IPS DF 4.7 (cell line): ENCODE measurements around the gene AGRP.
A peak's percentile ranks its signal among the peaks of the same experiment; 100 is the strongest.
"Not testable (repeated sequence)": the region's sequence is repeated elsewhere in the genome, so short reads cannot be mapped to it uniquely, and the experiment has no call there.

Experiments used
- DNase-seq: peaks from one replicate; pipeline ENCODE4 v3.0.0-alpha.2; 2013; ENCODE audit warnings: low spot score; ENCODE audit errors: extremely low read depth

AGRP gene, protein sequence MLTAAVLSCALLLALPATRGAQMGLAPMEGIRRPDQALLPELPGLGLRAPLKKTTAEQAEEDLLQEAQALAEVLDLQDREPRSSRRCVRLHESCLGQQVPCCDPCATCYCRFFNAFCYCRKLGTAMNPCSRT

GRCh38 chr16:67483150-67483549 lies at the start of gene AGRP:
TSS of gene AGRP (minus strand) at chr16:67483547. CDS start at chr16:67483398, 149 bp downstream.
- DNase-seq: no peak

DNA sequence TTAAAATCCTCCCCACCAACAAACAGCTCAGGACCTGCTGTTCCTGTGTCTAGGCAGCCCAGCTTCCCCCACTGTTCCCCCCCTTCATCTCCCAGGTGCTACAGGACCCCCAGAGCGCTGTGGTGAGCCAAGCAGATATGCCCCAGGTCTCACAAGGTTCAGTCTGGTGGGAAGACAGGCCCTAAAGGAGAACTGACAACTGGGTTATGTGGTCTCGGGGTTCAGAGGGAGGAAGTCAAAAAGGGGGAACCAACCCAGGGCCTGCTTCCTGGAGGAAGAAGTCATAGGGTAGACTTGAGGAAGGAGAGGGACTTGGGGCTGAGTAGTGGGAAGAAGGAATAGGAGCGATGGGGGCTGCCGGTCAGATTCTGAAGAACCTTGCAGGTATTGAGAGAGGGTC lies 47.9 kb upstream of the AGRP start:
- DNase-seq: no peak

GRCh38 chr16:67530013-67530939 lies 46.9 kb upstream of the AGRP start:
- no peak for DNase-seq

DNA sequence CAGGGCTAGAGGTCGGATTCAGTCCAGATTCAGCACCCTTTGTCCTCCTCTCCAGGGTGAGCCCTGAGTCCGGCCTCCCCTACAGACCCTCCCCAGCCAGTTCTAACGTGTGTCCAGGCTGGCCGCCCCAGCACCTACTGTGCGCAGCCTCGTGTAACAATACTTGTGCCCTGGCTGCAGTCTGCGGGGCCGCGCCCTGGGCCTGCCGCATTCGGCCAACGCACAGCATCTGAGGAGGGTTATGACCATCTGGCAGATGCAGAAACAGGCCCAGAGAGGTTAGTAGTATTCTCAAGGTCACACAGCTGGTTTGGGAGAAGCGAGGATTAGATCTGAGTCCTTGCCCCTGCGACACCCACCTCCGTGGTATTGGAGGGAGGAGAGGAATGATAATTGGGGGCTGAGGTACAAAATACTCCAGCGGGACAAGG lies 46.2 kb upstream of the AGRP start:
- DNase-seq: no peak

GRCh38 chr16:67528870-67529581 lies 45.7 kb upstream of the AGRP start:
- DNase-seq: no peak

DNA sequence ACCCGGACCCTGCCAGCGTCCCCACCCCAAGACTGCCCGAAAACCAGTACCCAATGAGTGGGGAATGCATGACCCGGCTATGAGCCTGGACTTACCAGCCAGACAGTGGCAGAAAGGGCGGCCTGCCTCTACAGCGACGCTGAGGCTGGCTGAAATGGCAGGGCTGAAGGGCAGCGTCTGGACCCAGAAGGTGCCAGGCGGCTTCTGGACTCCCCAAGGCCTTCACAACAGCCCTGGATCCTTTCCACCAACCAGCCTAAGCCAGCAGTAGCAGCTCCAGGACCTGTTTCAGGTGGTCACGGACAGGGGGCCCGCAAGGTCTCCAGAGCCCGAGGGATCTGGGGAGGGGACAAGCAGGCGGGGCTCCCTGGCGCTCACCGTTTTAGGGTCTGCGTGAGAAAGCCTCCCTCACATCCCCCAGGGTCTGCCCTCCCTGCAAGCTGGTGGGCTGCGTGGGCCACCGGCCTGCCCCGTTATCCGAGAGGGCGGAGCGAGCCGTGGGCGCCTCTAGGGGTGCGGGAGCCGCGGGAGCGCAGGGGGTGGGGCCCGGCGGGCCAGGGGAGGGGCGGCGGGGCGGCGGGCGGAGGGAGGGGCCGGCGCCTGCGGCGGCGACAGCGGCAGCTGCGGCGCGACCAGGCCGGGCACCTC lies 45.0 kb upstream of the AGRP start, which contains the start of gene RIPOR1:
TSS of gene RIPOR1 (plus strand) at position 608 of the 648 bp plus-strand sequence. CDS start 9,618 bp downstream, outside the sequence.
- no peak for DNase-seq

GRCh38 chr16:67526149-67526791 lies 42.9 kb upstream of the AGRP start:
- DNase-seq: no peak

- DNase-seq: no peak
Measured at GRCh38 chr16:67525176-67525860, 42.0 kb upstream of the AGRP start.

- DNase-seq: peak; percentile 93
Measured at GRCh38 chr16:67521095-67521804, 37.9 kb upstream of the AGRP start.

GRCh38 chr16:67519242-67519641 lies 35.9 kb upstream of the AGRP start:
- DNase-seq: no peak

- no peak for DNase-seq
Measured at GRCh38 chr16:67518676-67519075, 35.3 kb upstream of the AGRP start.

DNA sequence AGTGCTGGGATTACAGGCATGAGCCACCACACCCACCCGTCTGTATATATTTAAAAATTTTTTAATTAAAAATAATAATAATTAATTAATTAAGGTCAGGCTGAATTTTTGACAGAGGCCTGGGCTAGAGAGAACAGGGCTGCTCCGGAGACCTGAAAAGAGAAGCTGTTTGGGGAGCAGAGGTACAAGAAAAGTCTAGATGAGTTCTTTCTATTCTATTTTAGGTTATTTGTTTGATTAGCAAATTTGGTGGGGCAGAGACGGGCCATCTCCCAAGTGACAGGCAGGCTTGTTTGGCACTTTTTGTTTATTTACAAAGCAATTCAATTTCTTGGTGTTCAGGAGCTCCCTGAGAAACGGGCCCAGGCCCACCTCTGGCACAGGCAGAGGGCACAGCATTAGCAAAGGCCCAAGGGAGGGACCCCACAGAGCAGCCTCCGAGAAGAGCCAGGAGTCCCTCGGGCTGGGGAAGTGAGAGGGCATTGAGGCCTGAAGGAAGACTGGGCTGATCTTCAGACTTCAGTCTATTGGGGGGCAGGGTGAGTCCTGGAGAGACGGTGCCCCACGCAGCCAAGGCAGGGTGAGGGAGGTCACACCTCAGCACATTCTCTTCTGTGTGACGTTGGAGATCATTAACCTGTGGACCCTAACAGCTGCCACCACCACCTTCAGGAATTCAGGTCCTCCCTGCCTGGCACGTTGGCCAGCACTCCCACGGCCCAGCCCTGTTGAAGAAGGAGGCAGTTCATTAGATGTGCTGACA lies 34.5 kb upstream of the AGRP start:
- no peak for DNase-seq

DNA sequence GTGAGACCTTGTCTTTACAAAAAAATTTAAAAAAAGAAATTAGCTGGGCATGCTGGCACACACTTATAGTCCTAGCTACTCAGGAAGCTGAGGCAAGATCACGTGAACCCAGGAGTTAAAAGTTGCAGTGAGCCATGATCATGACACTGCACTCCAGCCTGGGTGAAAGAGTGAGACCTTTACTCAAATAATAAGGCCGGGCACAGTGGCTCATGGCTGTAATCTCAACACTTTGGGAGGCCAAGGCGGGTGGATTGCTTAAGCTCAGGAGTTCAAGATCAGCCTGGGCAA lies 33.8 kb upstream of the AGRP start:
- DNase-seq: no peak

DNA sequence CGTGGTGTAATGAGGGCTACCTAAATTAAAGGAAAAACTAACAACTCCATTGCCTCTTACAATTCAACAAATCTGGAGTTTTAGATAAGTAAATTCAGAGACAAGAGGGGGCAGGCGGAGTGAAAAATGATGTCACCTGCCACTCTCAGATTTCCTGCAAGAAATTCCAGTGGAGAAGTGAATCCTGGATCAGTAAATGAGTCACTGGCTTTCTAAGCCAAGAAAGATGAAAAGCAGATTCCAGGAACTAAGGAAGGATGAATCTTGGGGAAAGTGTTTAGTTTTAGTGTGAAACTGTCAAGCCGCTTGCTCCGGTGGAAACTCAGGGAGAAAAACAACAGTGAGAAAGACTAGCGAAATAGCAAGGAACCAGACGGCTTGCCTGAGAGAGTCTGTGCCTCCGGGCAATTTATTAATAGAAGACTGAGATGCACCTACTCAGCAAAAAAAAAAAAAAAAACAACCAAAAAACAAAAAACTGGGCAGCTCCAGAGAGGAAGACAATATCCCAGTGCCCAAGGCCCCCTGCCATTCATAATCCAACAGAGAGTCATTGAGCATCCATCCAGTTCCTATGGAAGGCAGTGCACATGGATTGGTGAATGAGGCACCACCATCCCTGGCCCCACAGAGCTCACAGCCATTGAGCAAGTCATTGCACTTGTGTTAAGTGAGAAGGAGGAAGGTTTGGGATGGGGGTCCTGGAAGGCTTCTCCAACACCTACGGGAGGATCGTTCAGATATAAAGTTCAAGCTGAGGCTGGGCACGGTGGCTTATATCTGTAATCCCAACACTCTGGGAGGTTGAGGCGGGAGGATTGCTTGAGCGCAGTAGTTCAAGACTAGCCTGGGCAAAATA lies 33.2 kb upstream of the AGRP start:
- no peak for DNase-seq

- DNase-seq: no peak
Measured at GRCh38 chr16:67514382-67514828, 31.1 kb upstream of the AGRP start.

- DNase-seq: not testable (repeated sequence)
Measured at GRCh38 chr16:67513892-67514291, 30.5 kb upstream of the AGRP start.

DNA sequence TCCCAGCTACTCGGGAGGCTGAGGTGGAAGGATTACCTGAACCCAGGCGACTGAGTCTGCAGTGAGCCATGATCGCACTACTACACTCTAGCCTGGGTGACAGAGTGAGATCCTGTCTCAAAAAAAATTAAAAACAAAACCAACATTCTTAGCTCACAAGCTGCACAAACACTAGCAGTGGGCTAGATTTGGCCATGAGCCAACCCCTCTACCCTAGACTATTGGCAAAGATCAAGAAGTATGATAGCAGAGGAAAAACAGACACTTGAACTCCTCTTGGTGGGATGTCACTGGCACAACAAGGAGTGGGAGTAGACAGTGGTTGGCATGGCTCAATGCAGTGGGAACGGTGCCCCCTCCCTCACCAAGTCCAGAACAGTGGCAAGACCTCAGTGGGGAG lies 25.7 kb upstream of the AGRP start:
- DNase-seq: no peak

DNA sequence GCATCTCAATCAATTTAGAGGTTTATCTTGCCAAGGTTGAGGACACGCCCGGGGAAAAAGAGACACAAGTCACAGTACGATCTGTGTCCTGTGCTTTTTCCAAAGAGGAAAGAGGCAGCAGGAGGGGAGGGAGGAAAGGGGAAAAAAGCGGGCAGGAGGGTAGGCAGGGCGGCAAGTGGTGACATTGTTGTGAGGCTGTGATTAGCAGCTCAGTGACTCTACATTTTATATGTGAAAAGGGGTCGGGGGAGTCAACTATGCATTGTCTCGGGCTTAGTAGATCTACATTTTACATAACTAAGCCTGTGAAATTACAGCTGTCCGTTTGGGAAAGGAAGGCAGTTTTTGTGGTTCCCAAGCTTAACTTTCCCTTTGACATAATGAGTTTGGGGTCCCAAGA lies 23.1 kb upstream of the AGRP start:
- DNase-seq: no peak
